SK-N-SH (cell line): Measurements from ENCODE around the gene OR4E1.

Experiments
- CTCF ChIP-seq: fragments of 200-600 bp; sonication (generic); IDR thresholded peaks from 2 replicates; pipeline ENCODE4 v1.6.1; 2017; ENCODE audit warnings: antibody characterized with exemption, mild to moderate bottlenecking, moderate library complexity
- GABPA ChIP-seq: IDR thresholded peaks from 2 replicates; pipeline ENCODE4 v1.4.0; 2012; ENCODE audit warnings: low read depth, mild to moderate bottlenecking
- MAX ChIP-seq: IDR thresholded peaks from 2 replicates; pipeline ENCODE4 v1.4.0; 2012; ENCODE audit warnings: low read depth
- MXI1 ChIP-seq: IDR thresholded peaks from 2 replicates; pipeline ENCODE4 v1.6.1; 2012; ENCODE audit warnings: mild to moderate bottlenecking, low read depth, low read length, improper control_type of control experiment
- NRF1 ChIP-seq: IDR thresholded peaks from 2 replicates; pipeline ENCODE4 v1.6.1; 2012; ENCODE audit warnings: low read depth, mild to moderate bottlenecking, low read length
- POLR2AphosphoS5 ChIP-seq: IDR thresholded peaks from 2 replicates; pipeline ENCODE4 v1.6.1; 2012; ENCODE audit warnings: low read depth, low read length
- SIN3A ChIP-seq: IDR thresholded peaks from 2 replicates; pipeline ENCODE4 v1.6.1; 2012; ENCODE audit warnings: low read depth, mild to moderate bottlenecking, low read length, moderate library complexity, borderline replicate concordance
- TF ChIP-seq, protein P1 (sequence below): fragments of 150-350 bp; IDR thresholded peaks from 2 replicates; pipeline ENCODE4 v1.6.1; 2017; ENCODE audit warnings: antibody characterized with exemption, low read length, low read depth, borderline replicate concordance
- TF ChIP-seq, protein P2 (sequence below): IDR thresholded peaks from 2 replicates; pipeline ENCODE4; 2012

DNA sequence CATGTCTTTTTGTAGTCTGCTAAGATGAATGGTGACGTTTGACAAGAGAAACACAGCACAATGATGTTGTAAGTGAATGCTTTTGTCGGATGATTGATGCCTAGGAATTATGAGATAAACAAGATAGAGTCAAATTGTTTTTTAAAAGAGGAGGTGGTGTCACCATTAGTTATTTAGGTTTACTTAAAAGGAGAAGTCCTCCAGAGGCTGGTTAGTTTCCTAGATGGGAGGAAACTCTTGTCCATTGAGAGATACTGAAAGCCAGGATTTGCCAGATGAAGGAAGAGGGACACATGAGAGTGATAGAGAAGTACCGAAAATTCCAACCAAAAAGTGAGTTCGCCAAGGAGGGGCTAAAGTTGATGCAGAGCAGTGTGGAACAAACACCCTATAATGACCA lies 38.8 kb downstream of the OR4E1 start, which contains the start of gene OR10G2:
- TF ChIP-seq GABPA = no peak
- TF ChIP-seq SIN3A = no peak
- no peak for TF ChIP-seq CTCF
- TF ChIP-seq NRF1 = no peak
- no peak for TF ChIP-seq MAX
- TF ChIP-seq, protein P1, sequence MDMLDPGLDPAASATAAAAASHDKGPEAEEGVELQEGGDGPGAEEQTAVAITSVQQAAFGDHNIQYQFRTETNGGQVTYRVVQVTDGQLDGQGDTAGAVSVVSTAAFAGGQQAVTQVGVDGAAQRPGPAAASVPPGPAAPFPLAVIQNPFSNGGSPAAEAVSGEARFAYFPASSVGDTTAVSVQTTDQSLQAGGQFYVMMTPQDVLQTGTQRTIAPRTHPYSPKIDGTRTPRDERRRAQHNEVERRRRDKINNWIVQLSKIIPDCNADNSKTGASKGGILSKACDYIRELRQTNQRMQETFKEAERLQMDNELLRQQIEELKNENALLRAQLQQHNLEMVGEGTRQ = no peak
- TF ChIP-seq, protein P2, sequence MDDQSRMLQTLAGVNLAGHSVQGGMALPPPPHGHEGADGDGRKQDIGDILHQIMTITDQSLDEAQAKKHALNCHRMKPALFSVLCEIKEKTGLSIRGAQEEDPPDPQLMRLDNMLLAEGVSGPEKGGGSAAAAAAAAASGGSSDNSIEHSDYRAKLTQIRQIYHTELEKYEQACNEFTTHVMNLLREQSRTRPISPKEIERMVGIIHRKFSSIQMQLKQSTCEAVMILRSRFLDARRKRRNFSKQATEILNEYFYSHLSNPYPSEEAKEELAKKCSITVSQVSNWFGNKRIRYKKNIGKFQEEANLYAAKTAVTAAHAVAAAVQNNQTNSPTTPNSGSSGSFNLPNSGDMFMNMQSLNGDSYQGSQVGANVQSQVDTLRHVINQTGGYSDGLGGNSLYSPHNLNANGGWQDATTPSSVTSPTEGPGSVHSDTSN = no peak
- TF ChIP-seq MXI1 = no peak
- no peak for TF ChIP-seq POLR2AphosphoS5
